K562 (cell line): ENCODE measurements around the gene SLC37A4. TPM values are rescaled to one million over a fixed set of nuclear protein-coding genes. Genes with fewer than 3 reads are reported as not detected.

ENCODE experiments used
- EZH2 ChIP-seq: IDR thresholded peaks from 2 replicates; pipeline ENCODE4 v1.6.1; 2012; ENCODE audit warnings: low read depth, mild to moderate bottlenecking, inconsistent platforms, low read length, borderline replicate concordance
- FOXJ3 ChIP-seq: sonication (generic); formaldehyde crosslinking; IDR thresholded peaks from 2 replicates; pipeline ENCODE4 v1.4.0; 2020; ENCODE audit warnings: mild to moderate bottlenecking, missing genetic modification reagents
- GTF2B ChIP-seq: IDR thresholded peaks from 2 replicates; pipeline ENCODE4 v1.6.1; 2011; ENCODE audit not compliant: insufficient read length; ENCODE audit errors: extremely low read depth
- HMBOX1 ChIP-seq: sonication (generic); IDR thresholded peaks from 2 replicates; pipeline ENCODE4 v1.6.1; 2016
- HNRNPLL ChIP-seq: fragments of 200-400 bp; formaldehyde crosslinking; IDR thresholded peaks from 2 replicates; pipeline ENCODE4 v1.6.1; 2017; ENCODE audit warnings: low read length, low read depth, mild to moderate bottlenecking; ENCODE audit not compliant: poor library complexity, severe bottlenecking
- LCOR ChIP-seq: sonication (generic); formaldehyde crosslinking; IDR thresholded peaks from 2 replicates; pipeline ENCODE4 v1.8.0; 2022; ENCODE audit warnings: mild to moderate bottlenecking, missing genetic modification reagents
- MED1 ChIP-seq: sonication (generic); formaldehyde crosslinking; IDR thresholded peaks from 2 replicates; pipeline ENCODE4 v1.8.1; 2023; ENCODE audit warnings: missing genetic modification reagents, borderline replicate concordance
- PCBP1 ChIP-seq: fragments of 200-400 bp; formaldehyde crosslinking; IDR thresholded peaks from 2 replicates; pipeline ENCODE4 v1.6.1; 2018; ENCODE audit warnings: mild to moderate bottlenecking, low read depth, low read length; ENCODE audit not compliant: poor library complexity, severe bottlenecking
- REST ChIP-seq, 2 experiments: fragments of 450-650 bp; formaldehyde crosslinking in 1 of 2; IDR thresholded peaks; 2 replicates each; pipeline versions ENCODE4 v1.4.0 to v1.6.1; 2014 to 2020; ENCODE audit warnings: mild to moderate bottlenecking in 2 of 2, borderline replicate concordance in 1 of 2, low read depth in 1 of 2
- ZNF174 ChIP-seq: fragments of 250-450 bp; sonication (Bioruptor Pico); IDR thresholded peaks from 2 replicates; pipeline ENCODE4 v1.4.0; 2020; ENCODE audit warnings: mild to moderate bottlenecking
- polyA plus RNA-seq, 8 experiments: library from polyadenylated mRNA; depleted of rRNA in 4 of 8; stranded (reverse) in 5 of 8; unstranded in 3 of 8; fragments of >200 nt; fragmentation: Nextera tagmentation in 2 of 8; fragmentation: Illumina TruSeq in 1 of 8; extraction: Ambion mirVana in 2 of 8; extraction: Trizol in 1 of 8; gene quantifications; 2 replicates each; pipeline versions ENCODE4 v1.2.1 to v1.2.3, GENCODE V29; 2011 to 2014; ENCODE audit warnings: inconsistent platforms in 1 of 8, missing spikeins in 1 of 8
- total RNA-seq, 7 experiments: library from RNA; depleted of rRNA in 6 of 7; stranded (reverse); fragments of >200 nt in 6 of 7; fragmentation: Illumina TruSeq in 2 of 7; extraction: Trizol in 2 of 7; gene quantifications; 2 replicates each; pipeline versions ENCODE4 v1.2.1 to v1.2.3, GENCODE V29; 2011 to 2021; ENCODE audit warnings: low replicate concordance in 1 of 7

SLC37A4 gene
- total and polyA plus RNA-seq, 9 of the 15 experiments (the other 6 are each of a cell fraction or from before 2014, with no cell fraction given) = 24.7 to 73.9 (median 40.7) TPM

- TF ChIP-seq REST (IDR thresholded peaks at IDR 0.05; ENCODE audit: borderline replicate concordance) (peak; percentile 32), REST (CRISPR knock-in tag; IDR thresholded peaks at IDR 0.05; ENCODE audit: low read depth) (no peak), GTF2B (no peak), EZH2 (no peak), LCOR (no peak), MED1 (CRISPR knock-in tag) (no peak), ZNF174 (CRISPR knock-in tag) (no peak), HMBOX1 (no peak), PCBP1 (no peak), FOXJ3 (CRISPR knock-in tag) (no peak), HNRNPLL (peak; percentile 23)
These were observed 50.3 kb downstream of the SLC37A4 start (continued) for GRCh38 chr11:118980191-118980881.
